Measurements from ENCODE around the gene CTXND1. TPM values are rescaled to one million over a fixed set of nuclear protein-coding genes. Genes with fewer than 3 reads are reported as not detected.

CTXND1 gene
- total RNA-seq, 3 donors from 2014 or later: 0.09 to 0.70 (median 0.19) TPM

DNA sequence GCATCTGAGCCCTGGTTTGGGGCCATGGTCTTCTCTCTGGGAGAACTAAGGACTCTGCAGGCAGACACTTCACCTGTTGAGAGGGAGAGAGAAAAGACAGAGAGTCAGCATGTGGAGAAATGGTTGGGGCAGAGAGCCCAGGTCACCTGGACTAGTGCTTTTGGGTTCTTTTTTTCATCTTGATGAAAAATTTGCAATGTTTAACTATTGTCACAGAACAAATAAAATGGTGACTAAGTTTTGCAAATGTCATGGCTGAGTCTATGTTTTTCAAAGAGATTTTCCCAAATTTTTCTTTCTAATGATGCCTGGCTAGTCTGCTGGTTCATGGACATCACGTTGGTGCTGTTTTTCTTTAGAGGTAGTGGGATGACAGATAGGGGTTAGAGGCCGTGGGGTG, 81.4 kb downstream of the CTXND1 start:
- ATAC-seq: no peak
- Histone ChIP-seq H3K4me1 (ENCODE audit: low read depth) (no peaks in the 10 kb centered on the region), H3K4me3 (no peak overlapping the region), H3K36me3 (ENCODE audit: low read depth) (no peaks in the 10 kb centered on the region), H3K9me3 (no peaks in the 10 kb centered on the region)
- intact Hi-C loops (cut with DNase I, micrococcal nuclease): no loop called here
- TF ChIP-seq, protein P1, sequence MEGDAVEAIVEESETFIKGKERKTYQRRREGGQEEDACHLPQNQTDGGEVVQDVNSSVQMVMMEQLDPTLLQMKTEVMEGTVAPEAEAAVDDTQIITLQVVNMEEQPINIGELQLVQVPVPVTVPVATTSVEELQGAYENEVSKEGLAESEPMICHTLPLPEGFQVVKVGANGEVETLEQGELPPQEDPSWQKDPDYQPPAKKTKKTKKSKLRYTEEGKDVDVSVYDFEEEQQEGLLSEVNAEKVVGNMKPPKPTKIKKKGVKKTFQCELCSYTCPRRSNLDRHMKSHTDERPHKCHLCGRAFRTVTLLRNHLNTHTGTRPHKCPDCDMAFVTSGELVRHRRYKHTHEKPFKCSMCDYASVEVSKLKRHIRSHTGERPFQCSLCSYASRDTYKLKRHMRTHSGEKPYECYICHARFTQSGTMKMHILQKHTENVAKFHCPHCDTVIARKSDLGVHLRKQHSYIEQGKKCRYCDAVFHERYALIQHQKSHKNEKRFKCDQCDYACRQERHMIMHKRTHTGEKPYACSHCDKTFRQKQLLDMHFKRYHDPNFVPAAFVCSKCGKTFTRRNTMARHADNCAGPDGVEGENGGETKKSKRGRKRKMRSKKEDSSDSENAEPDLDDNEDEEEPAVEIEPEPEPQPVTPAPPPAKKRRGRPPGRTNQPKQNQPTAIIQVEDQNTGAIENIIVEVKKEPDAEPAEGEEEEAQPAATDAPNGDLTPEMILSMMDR (IDR thresholded peaks at IDR 0.05): no peak
- no peak for DNase-seq

DNA sequence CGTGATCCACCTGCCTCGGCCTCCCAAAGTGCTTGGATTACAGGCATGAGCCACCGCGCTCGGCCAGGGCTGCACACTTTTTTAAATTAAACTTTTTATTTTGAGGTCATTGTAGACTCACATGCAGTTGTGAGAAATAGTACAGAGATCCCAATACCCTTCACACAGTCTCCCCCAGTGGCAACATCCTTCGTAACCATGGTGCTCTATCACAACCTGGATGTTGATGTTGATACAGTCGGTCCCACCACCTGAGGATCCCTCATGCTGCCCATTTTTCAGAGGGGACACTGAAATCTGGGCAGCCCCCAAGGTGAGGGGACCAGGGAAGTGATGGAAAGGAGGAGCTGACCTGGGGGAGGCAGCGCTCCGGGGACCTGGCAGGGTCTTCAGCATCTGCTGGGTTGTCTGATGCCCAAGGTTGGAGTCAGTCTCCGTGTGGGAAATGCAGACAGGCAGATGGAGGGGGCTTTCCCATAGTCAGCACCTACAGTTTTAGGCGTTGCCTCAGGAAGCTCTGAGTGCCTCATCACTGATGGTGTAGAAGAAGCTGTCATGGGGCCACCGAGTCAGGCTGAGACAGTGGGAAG, 82.2 kb downstream of the CTXND1 start:
- intact Hi-C loops (cut with DNase I, micrococcal nuclease): no loop called here
- H3K4me1 ChIP-seq (ENCODE audit: low read depth): no peaks in the 10 kb centered on the region
- no peaks in the 10 kb centered on the region for H3K9me3 ChIP-seq
- no peaks in the 10 kb centered on the region for H3K36me3 ChIP-seq (ENCODE audit: low read depth)
- no peak overlapping the region for H3K4me3 ChIP-seq
- DNase-seq (no peak), ATAC-seq (no peak)
- TF ChIP-seq, protein P1 (IDR thresholded peaks at IDR 0.05): no peak

GRCh38 chr15:80168421-80168820, 83.6 kb downstream of the CTXND1 start:
- no peaks in the 10 kb centered on the region for H3K9me3 ChIP-seq
- no peak overlapping the region for H3K4me3 ChIP-seq
- intact Hi-C loops (cut with DNase I, micrococcal nuclease): no loop called here
- TF ChIP-seq, protein P1 (IDR thresholded peaks at IDR 0.05): no peak
- H3K4me1 ChIP-seq (ENCODE audit: low read depth): no peaks in the 10 kb centered on the region
- H3K36me3 ChIP-seq (ENCODE audit: low read depth): no peaks in the 10 kb centered on the region
- DNase-seq (no peak), ATAC-seq (no peak)

- Histone ChIP-seq H3K36me3 (ENCODE audit: low read depth) (no peaks in the 10 kb centered on the region), H3K4me1 (ENCODE audit: low read depth) (no peaks in the 10 kb centered on the region), H3K9me3 (no peaks in the 10 kb centered on the region), H3K4me3 (no peak overlapping the region)
- intact Hi-C loops (cut with DNase I, micrococcal nuclease): no loop called here
- TF ChIP-seq, protein P1 (IDR thresholded peaks at IDR 0.05): no peak
- no peak for DNase-seq
- ATAC-seq: no peak
Measured at GRCh38 chr15:80167936-80168335, 84.1 kb downstream of the CTXND1 start.

DNA sequence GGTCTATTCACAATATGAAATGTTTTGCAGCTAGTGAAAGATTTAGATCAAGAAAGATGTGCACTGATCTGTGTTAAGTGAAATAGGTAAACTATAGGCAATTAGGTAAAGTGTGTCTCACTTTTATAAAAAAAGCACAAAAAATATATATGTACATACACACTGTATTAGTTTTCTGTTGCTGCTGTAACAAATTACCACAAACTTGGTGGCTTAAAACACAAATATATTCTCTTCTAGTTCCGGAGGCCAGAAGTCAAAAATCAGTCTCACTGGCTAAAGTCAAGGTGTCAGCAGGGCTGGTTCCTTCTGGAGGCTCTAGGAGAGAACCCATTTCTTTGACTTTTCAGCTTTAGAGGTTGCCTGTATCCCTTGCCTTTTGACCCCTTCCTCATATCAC, 88.1 kb downstream of the CTXND1 start:
- intact Hi-C loops (cut with DNase I, micrococcal nuclease): no loop called here
- ATAC-seq (no peak), DNase-seq (no peak)
- TF ChIP-seq, protein P1 (IDR thresholded peaks at IDR 0.05): no peak
- H3K4me3 ChIP-seq: no peak overlapping the region
- H3K9me3 ChIP-seq: no peaks in the 10 kb centered on the region
- no peaks in the 10 kb centered on the region for H3K4me1 ChIP-seq (ENCODE audit: low read depth)
- H3K36me3 ChIP-seq (ENCODE audit: low read depth): no peaks in the 10 kb centered on the region

- ATAC-seq (no peak), DNase-seq (no peak)
- TF ChIP-seq, protein P1 (IDR thresholded peaks at IDR 0.05): no peak
- Histone ChIP-seq H3K4me1 (ENCODE audit: low read depth) (no peaks in the 10 kb centered on the region), H3K9me3 (no peaks in the 10 kb centered on the region), H3K36me3 (ENCODE audit: low read depth) (no peaks in the 10 kb centered on the region), H3K4me3 (no peak overlapping the region)
- intact Hi-C loops (cut with DNase I, micrococcal nuclease): no loop called here
Measured at GRCh38 chr15:80163217-80163616, 88.8 kb downstream of the CTXND1 start.
